HepG2 (cell line): ENCODE results near the gene SCFD2. TPM values are rescaled to one million over a fixed set of nuclear protein-coding genes. Genes with fewer than 3 reads are reported as not detected.

Experiments
- CENPT ChIP-seq: sonication (generic); formaldehyde crosslinking; IDR thresholded peaks from 2 replicates; pipeline ENCODE4 v1.8.0; 2022; ENCODE audit warnings: low read depth, mild to moderate bottlenecking, moderate library complexity, missing genetic modification reagents
- CHCHD3 ChIP-seq: sonication (generic); formaldehyde crosslinking; IDR thresholded peaks from 2 replicates; pipeline ENCODE4 v1.8.0; 2022; ENCODE audit warnings: mild to moderate bottlenecking, missing genetic modification reagents, moderate library complexity
- EED ChIP-seq: sonication (generic); formaldehyde crosslinking; IDR thresholded peaks from 2 replicates; pipeline ENCODE4 v1.5.0; 2020; ENCODE audit warnings: mild to moderate bottlenecking, missing genetic modification reagents
- FOXA1 ChIP-seq, 2 experiments: fragments of 450-650 bp in 1 of 2; sonication (generic) in 1 of 2; formaldehyde crosslinking in 1 of 2; IDR thresholded peaks; 2 replicates each; pipeline versions ENCODE4 v1.4.0 to v1.6.1; 2016 to 2020; ENCODE audit warnings: missing genetic modification reagents in 1 of 2
- FOXP4 ChIP-seq: sonication (generic); formaldehyde crosslinking; IDR thresholded peaks from 2 replicates; pipeline ENCODE4 v1.4.0; 2020; ENCODE audit warnings: missing genetic modification reagents
- HOXA7 ChIP-seq: sonication (generic); formaldehyde crosslinking; IDR thresholded peaks from 2 replicates; pipeline ENCODE4 v1.8.1; 2022; ENCODE audit warnings: mild to moderate bottlenecking, missing genetic modification reagents, moderate library complexity
- HOXD1 ChIP-seq: sonication (generic); formaldehyde crosslinking; IDR thresholded peaks from 2 replicates; pipeline ENCODE4 v1.5.0; 2020; ENCODE audit warnings: missing genetic modification reagents
- PITX1 ChIP-seq: sonication (generic); formaldehyde crosslinking; IDR thresholded peaks from 2 replicates; pipeline ENCODE4 v1.5.1; 2020; ENCODE audit warnings: mild to moderate bottlenecking, missing genetic modification reagents
- RBAK ChIP-seq: sonication (generic); formaldehyde crosslinking; IDR thresholded peaks from 2 replicates; pipeline ENCODE4 v1.5.1; 2020; ENCODE audit warnings: mild to moderate bottlenecking, missing genetic modification reagents
- RFXAP ChIP-seq: sonication (generic); formaldehyde crosslinking; IDR thresholded peaks from 2 replicates; pipeline ENCODE4 v1.4.0; 2020; ENCODE audit warnings: missing genetic modification reagents, borderline replicate concordance
- SMARCC2 ChIP-seq: fragments of 450-650 bp; IDR thresholded peaks from 2 replicates; pipeline ENCODE4 v1.6.1; 2017; ENCODE audit warnings: antibody characterized with exemption, mild to moderate bottlenecking
- SP140L ChIP-seq: sonication (generic); formaldehyde crosslinking; IDR thresholded peaks from 2 replicates; pipeline ENCODE4 v1.4.0; 2020; ENCODE audit warnings: missing genetic modification reagents, borderline replicate concordance
- SP5 ChIP-seq: IDR thresholded peaks from 2 replicates; pipeline ENCODE4 v1.6.1; 2016; ENCODE audit warnings: low read depth, borderline replicate concordance
- ZNF407 ChIP-seq: sonication (generic); formaldehyde crosslinking; IDR thresholded peaks from one replicate; pipeline ENCODE4 v1.5.1; 2020; ENCODE audit warnings: mild to moderate bottlenecking, missing genetic modification reagents; ENCODE audit errors: not compliant biosample characterization
- ZNF460 ChIP-seq: sonication (generic); formaldehyde crosslinking; IDR thresholded peaks from 2 replicates; pipeline ENCODE4 v1.5.1; 2020; ENCODE audit warnings: missing genetic modification reagents, mild to moderate bottlenecking, borderline replicate concordance
- polyA plus RNA-seq, 8 experiments: library from polyadenylated mRNA; depleted of rRNA in 3 of 8; stranded (reverse) in 7 of 8; unstranded in 1 of 8; fragments of >200 nt; fragmentation: Illumina TruSeq in 4 of 8; extraction: Trizol in 4 of 8; gene quantifications; 2 replicates each; pipeline versions ENCODE4 v1.2.1 to v1.2.3, GENCODE V29; 2011 to 2016; ENCODE audit warnings: low read depth in 4 of 8, missing spikeins in 1 of 8, mixed read lengths in 1 of 8; ENCODE audit not compliant: insufficient read depth in 1 of 8
- total RNA-seq, 5 experiments: library from RNA; depleted of rRNA; stranded (reverse); fragments of >200 nt; fragmentation: Illumina TruSeq; extraction: Trizol; gene quantifications; 2 replicates each; pipeline ENCODE4 v1.2.3, GENCODE V29; 2016; ENCODE audit warnings: low read depth in 1 of 5
- TF ChIP-seq, protein P1 (sequence below): sonication (generic); formaldehyde crosslinking; IDR thresholded peaks from 2 replicates; pipeline ENCODE4 v1.5.1; 2020; ENCODE audit warnings: mild to moderate bottlenecking, moderate library complexity, missing genetic modification reagents
- TF ChIP-seq, protein P2 (sequence below): fragments of 450-650 bp; IDR thresholded peaks from 2 replicates; pipeline ENCODE4 v1.6.1; 2016

SCFD2 gene
- total and polyA plus RNA-seq, 2 of the 13 experiments (the other 11 are each of a cell fraction or from before 2014, with no cell fraction given): 4.6 to 15.6 TPM

DNA sequence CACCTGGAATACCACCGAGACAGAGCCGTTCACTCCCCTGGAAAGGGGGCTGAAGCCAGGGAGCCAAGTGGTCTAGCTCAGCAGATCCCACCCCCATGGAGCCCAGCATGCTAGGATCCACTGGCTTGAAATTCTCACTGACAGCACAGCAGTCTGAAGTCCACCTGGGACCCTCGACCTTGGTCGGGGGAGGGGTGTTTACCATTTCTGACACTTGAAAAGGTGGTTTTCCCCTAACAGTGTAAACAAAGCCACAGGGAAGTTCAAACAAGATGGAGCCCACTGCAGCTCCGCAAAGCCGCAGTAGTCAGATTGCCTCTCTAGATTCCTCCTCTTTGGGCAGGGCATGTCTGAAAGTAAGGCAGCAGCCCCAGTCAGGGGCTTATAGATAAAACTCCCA is 260.5 kb downstream of the SCFD2 start (continued):
- no peak for TF ChIP-seq HOXA7 (CRISPR knock-in tag)
- TF ChIP-seq SP140L (CRISPR knock-in tag): no peak
- TF ChIP-seq, protein P1, sequence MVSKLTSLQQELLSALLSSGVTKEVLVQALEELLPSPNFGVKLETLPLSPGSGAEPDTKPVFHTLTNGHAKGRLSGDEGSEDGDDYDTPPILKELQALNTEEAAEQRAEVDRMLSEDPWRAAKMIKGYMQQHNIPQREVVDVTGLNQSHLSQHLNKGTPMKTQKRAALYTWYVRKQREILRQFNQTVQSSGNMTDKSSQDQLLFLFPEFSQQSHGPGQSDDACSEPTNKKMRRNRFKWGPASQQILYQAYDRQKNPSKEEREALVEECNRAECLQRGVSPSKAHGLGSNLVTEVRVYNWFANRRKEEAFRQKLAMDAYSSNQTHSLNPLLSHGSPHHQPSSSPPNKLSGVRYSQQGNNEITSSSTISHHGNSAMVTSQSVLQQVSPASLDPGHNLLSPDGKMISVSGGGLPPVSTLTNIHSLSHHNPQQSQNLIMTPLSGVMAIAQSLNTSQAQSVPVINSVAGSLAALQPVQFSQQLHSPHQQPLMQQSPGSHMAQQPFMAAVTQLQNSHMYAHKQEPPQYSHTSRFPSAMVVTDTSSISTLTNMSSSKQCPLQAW (CRISPR knock-in tag): peak; percentile 19; the same call in 1 of the 2 replicates
- TF ChIP-seq ZNF460 (CRISPR knock-in tag): no peak
- TF ChIP-seq RBAK: peak; percentile 34; the same call in 1 of the 2 replicates
- TF ChIP-seq HOXD1 (CRISPR knock-in tag): no peak
- TF ChIP-seq PITX1 (CRISPR knock-in tag): peak; percentile 64
- TF ChIP-seq, protein P2, sequence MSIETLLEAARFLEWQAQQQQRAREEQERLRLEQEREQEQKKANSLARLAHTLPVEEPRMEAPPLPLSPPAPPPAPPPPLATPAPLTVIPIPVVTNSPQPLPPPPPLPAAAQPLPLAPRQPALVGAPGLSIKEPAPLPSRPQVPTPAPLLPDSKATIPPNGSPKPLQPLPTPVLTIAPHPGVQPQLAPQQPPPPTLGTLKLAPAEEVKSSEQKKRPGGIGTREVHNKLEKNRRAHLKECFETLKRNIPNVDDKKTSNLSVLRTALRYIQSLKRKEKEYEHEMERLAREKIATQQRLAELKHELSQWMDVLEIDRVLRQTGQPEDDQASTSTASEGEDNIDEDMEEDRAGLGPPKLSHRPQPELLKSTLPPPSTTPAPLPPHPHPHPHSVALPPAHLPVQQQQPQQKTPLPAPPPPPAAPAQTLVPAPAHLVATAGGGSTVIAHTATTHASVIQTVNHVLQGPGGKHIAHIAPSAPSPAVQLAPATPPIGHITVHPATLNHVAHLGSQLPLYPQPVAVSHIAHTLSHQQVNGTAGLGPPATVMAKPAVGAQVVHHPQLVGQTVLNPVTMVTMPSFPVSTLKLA: no peak
- no peak for TF ChIP-seq CENPT
- TF ChIP-seq CHCHD3 (CRISPR knock-in tag): no peak
- no peak for TF ChIP-seq FOXA1 (IDR thresholded peaks at IDR 0.05)
- peak; percentile 84 for TF ChIP-seq FOXA1 (CRISPR knock-in tag; IDR thresholded peaks at IDR 0.05)
- TF ChIP-seq ZNF407: no peak
- TF ChIP-seq FOXP4: peak; percentile 93
- TF ChIP-seq SP5 (CRISPR knock-in tag): peak; percentile 35; the same call in 1 of the 2 replicates
- TF ChIP-seq RFXAP (CRISPR knock-in tag): no peak
- no peak for TF ChIP-seq SMARCC2
- 0 out of 2 replicates have a peak, but pooled peaks have one; percentile 61 for TF ChIP-seq EED (CRISPR knock-in tag)
